Ishikawa (cell line): ENCODE results near the gene NUP37.

ENCODE experiments used
- CEBPB ChIP-seq: IDR thresholded peaks from 2 replicates; pipeline ENCODE4 v1.6.1; 2012
- MAX ChIP-seq: IDR thresholded peaks from 2 replicates; pipeline ENCODE4 v1.6.1; 2012
- REST ChIP-seq: IDR thresholded peaks from 2 replicates; pipeline ENCODE4 v1.6.1; 2012; ENCODE audit warnings: low read depth, mild to moderate bottlenecking
- TAF1 ChIP-seq: IDR thresholded peaks from 2 replicates; pipeline ENCODE4 v1.6.1; 2012; ENCODE audit warnings: low read depth, mild to moderate bottlenecking
- USF1 ChIP-seq: IDR thresholded peaks from 2 replicates; pipeline ENCODE4 v1.6.1; 2012
- YY1 ChIP-seq: IDR thresholded peaks from 2 replicates; pipeline ENCODE4 v1.6.1; 2012; ENCODE audit warnings: low read depth
- ZBTB7A ChIP-seq: IDR thresholded peaks from 2 replicates; pipeline ENCODE4 v1.6.1; 2012; ENCODE audit warnings: low read depth

- TF ChIP-seq TAF1 (no peak), REST (no peak), MAX (no peak), YY1 (no peak), ZBTB7A (no peak), CEBPB (no peak), USF1 (no peak)
These were observed 58.8 kb downstream of the NUP37 start for GRCh38 chr12:102061096-102061559.
